CD14-positive monocyte (primary cell): ENCODE results near the gene SACM1L. TPM values are rescaled to one million over a fixed set of nuclear protein-coding genes. Genes with fewer than 3 reads are reported as not detected.

ENCODE experiments used
- DNase-seq, 3 donors: peaks; one replicate each; pipeline ENCODE4 v3.0.0-alpha.2; 2011 to 2022
- H2AFZ ChIP-seq: 2 replicates; pipeline ENCODE4 v1.6.0; 2012; ENCODE audit warnings: mild to moderate bottlenecking, low read depth, low read length, inconsistent platforms; ENCODE audit not compliant: insufficient read depth, poor library complexity, severe bottlenecking
- H3K27ac ChIP-seq, 2 donors: 1 replicate in 1 of 2; 2 replicates in 1 of 2; pipeline ENCODE4 v1.5.1; 2012 to 2013; ENCODE audit warnings: low read length in 2 of 2, control low read depth in 1 of 2, inconsistent platforms in 1 of 2, low read depth in 1 of 2, mild to moderate bottlenecking in 1 of 2
- H3K27me3 ChIP-seq, 2 donors: one replicate each; pipeline versions ENCODE4 v1.6.0 to v1.6.1; 2011 to 2013; ENCODE audit warnings: low read length in 2 of 2; ENCODE audit not compliant: control insufficient read depth in 2 of 2, insufficient read depth in 2 of 2
- H3K36me3 ChIP-seq, 2 donors: replicated peaks in 1 of 2; 1 replicate in 1 of 2; 2 replicates in 1 of 2; pipeline versions ENCODE4 v1.5.1 to v1.6.1; 2012 to 2013; ENCODE audit warnings: low read length in 2 of 2, control low read depth in 1 of 2, inconsistent platforms in 1 of 2, mild to moderate bottlenecking in 1 of 2; ENCODE audit not compliant: insufficient read depth in 2 of 2, control insufficient read depth in 1 of 2
- H3K4me1 ChIP-seq, 2 donors: 1 replicate in 1 of 2; 2 replicates in 1 of 2; pipeline versions ENCODE4 v1.5.1 to v1.6.1; 2012 to 2013; ENCODE audit warnings: low read length in 2 of 2, control low read depth in 1 of 2, inconsistent platforms in 1 of 2, mild to moderate bottlenecking in 1 of 2, moderate library complexity in 1 of 2; ENCODE audit not compliant: insufficient read depth in 2 of 2, control insufficient read depth in 1 of 2
- H3K4me2 ChIP-seq: replicated peaks from 2 replicates; pipeline ENCODE3; 2012; ENCODE audit warnings: low read length, moderate library complexity, mild to moderate bottlenecking; ENCODE audit not compliant: poor library complexity, severe bottlenecking; ENCODE audit errors: extremely low read depth
- H3K4me3 ChIP-seq, 3 experiments: fragments of 200-600 bp in 1 of 3; sonication (generic) in 1 of 3; replicated peaks in 1 of 3; 1 replicate in 2 of 3; 2 replicates in 1 of 3; pipeline ENCODE4 v1.5.1; 2011 to 2013; ENCODE audit warnings: low read length in 3 of 3, mild to moderate bottlenecking in 3 of 3, control low read depth in 2 of 3, low read depth in 2 of 3, inconsistent platforms in 1 of 3, moderate library complexity in 1 of 3
- H3K79me2 ChIP-seq: 2 replicates; pipeline ENCODE4 v1.6.0; 2012; ENCODE audit warnings: mild to moderate bottlenecking, control low read depth, inconsistent platforms, low read length, moderate library complexity; ENCODE audit not compliant: insufficient read depth
- H3K9ac ChIP-seq: 2 replicates; pipeline ENCODE4 v1.6.0; 2017; ENCODE audit warnings: low read length, mild to moderate bottlenecking; ENCODE audit not compliant: insufficient read depth, poor library complexity, severe bottlenecking
- H3K9me3 ChIP-seq, 2 donors: replicated peaks in 1 of 2; 1 replicate in 1 of 2; 2 replicates in 1 of 2; pipeline versions ENCODE4 v1.5.1 to v1.6.1; 2012 to 2013; ENCODE audit warnings: low read length in 2 of 2, control low read depth in 1 of 2; ENCODE audit not compliant: control insufficient read depth in 1 of 2, insufficient read depth in 1 of 2
- H4K20me1 ChIP-seq: 2 replicates; pipeline ENCODE4 v1.6.0; 2012; ENCODE audit warnings: mild to moderate bottlenecking, low read length, control low read depth, moderate library complexity; ENCODE audit not compliant: insufficient read depth
- H3K27ac Mint-ChIP-seq, 7 donors: one replicate each; pipeline ENCODE4 v1.8.0; 2020; ENCODE audit warnings: mild to moderate bottlenecking in 7 of 7, mixed read lengths in 7 of 7, moderate library complexity in 6 of 7, inconsistent platforms in 2 of 7
- H3K27me3 Mint-ChIP-seq, 3 donors: one replicate each; pipeline ENCODE4 v1.8.0; 2021 to 2022; ENCODE audit warnings: low read depth in 3 of 3, mild to moderate bottlenecking in 3 of 3, mixed read lengths in 3 of 3, moderate library complexity in 3 of 3, inconsistent platforms in 1 of 3
- H3K36me3 Mint-ChIP-seq, 2 donors: one replicate each; pipeline ENCODE4 v1.8.0; 2020; ENCODE audit warnings: mixed read lengths in 2 of 2, inconsistent platforms in 1 of 2, mild to moderate bottlenecking in 1 of 2
- H3K4me1 Mint-ChIP-seq: one replicate; pipeline ENCODE4 v1.8.0; 2020; ENCODE audit warnings: mild to moderate bottlenecking, mixed read lengths
- H3K4me3 Mint-ChIP-seq, 2 donors: one replicate each; pipeline ENCODE4 v1.8.0; 2020; ENCODE audit warnings: mild to moderate bottlenecking in 2 of 2, mixed read lengths in 2 of 2, moderate library complexity in 1 of 2
- H3K9me3 Mint-ChIP-seq, 7 donors: one replicate each; pipeline ENCODE4 v1.8.0; 2020 to 2022; ENCODE audit warnings: mixed read lengths in 7 of 7, mild to moderate bottlenecking in 6 of 7, moderate library complexity in 6 of 7, inconsistent platforms in 2 of 7
- CTCF ChIP-seq: fragments of 200-600 bp; IDR thresholded peaks from one replicate; pipeline ENCODE4 v1.8.0; 2022; ENCODE audit warnings: antibody characterized with exemption, mild to moderate bottlenecking
- WGBS: methylation state at CpG from one replicate; pipeline ENCODE4 v1.1.5; 2013; ENCODE audit warnings: missing lambda C conversion rate; ENCODE audit not compliant: insufficient coverage; 5-methylcytosine and 5-hydroxymethylcytosine counted together
- intact Hi-C, 2 donors: fragments of 100-400 bp; cut with micrococcal nuclease; formaldehyde crosslinking; loops; one replicate each; pipeline versions ENCODE4 v1.15.0 to v1.15.1; 2023
- polyA plus RNA-seq, 3 donors: library from polyadenylated mRNA; depleted of rRNA in 1 of 3; unstranded in 2 of 3; stranded (reverse) in 1 of 3; fragments of 300-500 nt in 2 of 3; fragments of >200 nt in 1 of 3; fragmentation: Illumina TruSeq in 2 of 3; gene quantifications; 1 replicate in 2 of 3; 2 replicates in 1 of 3; pipeline ENCODE4 v1.2.3, GENCODE V29; 2012 to 2021

Gene SACM1L
- polyA plus RNA-seq, 3 donors, result 14.6 to 25.7 (median 21.5) TPM

GRCh38 chr3:45729614-45730013 lies 40.4 kb downstream of the SACM1L start:
- Histone ChIP-seq H3K36me3 (peaks cover 48 to 71% of the 10 kb centered on the region in 2 donors), H3K27me3 (no peaks in the 10 kb centered on the region), H4K20me1 (peaks cover 17% of the 10 kb centered on the region), H3K9ac (no peak overlapping the region), H3K9me3 (no peaks in the 10 kb centered on the region), H3K27ac (no peak overlapping the region), H3K79me2 (peaks cover 24% of the 10 kb centered on the region), H3K4me1 (peaks cover 0 to 19% of the 10 kb centered on the region in 2 donors), H3K4me3 (no peak overlapping the region), H2AFZ (no peak overlapping the region), H3K4me2 (no peak overlapping the region)
- TF ChIP-seq CTCF, result no peak
- Mint-ChIP-seq H3K36me3 (peaks cover 55 to 79% of the 10 kb centered on the region in 2 donors), H3K27me3 (no peaks in the 10 kb centered on the region), H3K27ac (peak overlapping the region in 4 of 7 donors; percentile 0 to 41 (median 2)), H3K9me3 (no peaks in the 10 kb centered on the region), H3K4me3 (no peak overlapping the region), H3K4me1 (peaks cover 22% of the 10 kb centered on the region)
- intact Hi-C loops, result no loop called here
- no CpG with 5 or more reads among the region's 2 CpGs for WGBS
- no peak for DNase-seq

- Histone ChIP-seq H3K27ac (peak overlapping the region in 1 of 2 donors; percentile 5), H3K27me3 (no peaks in the 10 kb centered on the region), H3K79me2 (peaks cover 24% of the 10 kb centered on the region), H2AFZ (no peak overlapping the region), H3K4me3 (no peak overlapping the region), H3K4me1 (peaks cover 0 to 9% of the 10 kb centered on the region in 2 donors), H3K4me2 (no peak overlapping the region), H3K36me3 (peaks cover 57 to 81% of the 10 kb centered on the region in 2 donors), H3K9ac (no peak overlapping the region), H3K9me3 (no peaks in the 10 kb centered on the region), H4K20me1 (peaks cover 17% of the 10 kb centered on the region)
- H3K9me3 Mint-ChIP-seq, result no peaks in the 10 kb centered on the region
- TF ChIP-seq CTCF, result no peak
- intact Hi-C loops, result no loop called here
- no peaks in the 10 kb centered on the region for H3K27me3 Mint-ChIP-seq
- H3K36me3 Mint-ChIP-seq, result peaks cover 62 to 89% of the 10 kb centered on the region in 2 donors
- peaks cover 12% of the 10 kb centered on the region for H3K4me1 Mint-ChIP-seq
- no peak overlapping the region for H3K27ac Mint-ChIP-seq
- no peak for DNase-seq
- H3K4me3 Mint-ChIP-seq, result no peak overlapping the region
- no CpG with 5 or more reads among the region's 4 CpGs for WGBS
Observed at GRCh38 chr3:45730409-45731154, 41.4 kb downstream of the SACM1L start.
